Measurements from ENCODE around the gene INPP4B. TPM values are rescaled to one million over a fixed set of nuclear protein-coding genes. Genes with fewer than 3 reads are reported as not detected.
"Not testable (repeated sequence)": the region's sequence is repeated elsewhere in the genome, so short reads cannot be mapped to it uniquely, and the experiment has no call there.

INPP4B gene
- polyA plus RNA-seq, 3 donors = 8.5 to 9.4 (median 9.0) TPM

DNA sequence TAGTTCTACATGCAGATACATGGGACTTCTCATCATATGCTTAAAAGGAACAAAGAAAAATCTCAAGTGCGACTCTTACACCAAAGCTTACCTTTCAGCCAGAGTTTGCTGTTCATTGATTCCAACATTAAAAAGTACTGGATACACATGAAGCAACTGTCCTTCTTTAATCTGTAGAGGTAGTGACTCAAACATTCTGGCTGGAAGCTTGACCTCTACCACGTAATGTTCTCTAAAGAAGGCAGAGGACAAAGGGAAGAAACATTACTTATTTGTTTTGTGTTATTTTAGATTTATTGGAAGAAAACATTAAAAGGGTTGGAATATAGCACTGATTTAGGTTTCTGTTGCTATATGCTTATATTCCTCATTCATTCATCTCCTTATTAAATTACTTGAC lies 733.6 kb downstream of the INPP4B start:
- DNase-seq (ENCODE audit: low read depth in 3 of 3, low spot score in 2 of 3) = no peak

- DNase-seq (ENCODE audit: low read depth in 3 of 3, low spot score in 2 of 3) = no peak
These were observed 736.0 kb downstream of the INPP4B start for GRCh38 chr4:142110136-142110535.

- no peak for DNase-seq (ENCODE audit: low read depth in 3 of 3, low spot score in 2 of 3)
These were observed 742.1 kb downstream of the INPP4B start for GRCh38 chr4:142104041-142104440.

DNA sequence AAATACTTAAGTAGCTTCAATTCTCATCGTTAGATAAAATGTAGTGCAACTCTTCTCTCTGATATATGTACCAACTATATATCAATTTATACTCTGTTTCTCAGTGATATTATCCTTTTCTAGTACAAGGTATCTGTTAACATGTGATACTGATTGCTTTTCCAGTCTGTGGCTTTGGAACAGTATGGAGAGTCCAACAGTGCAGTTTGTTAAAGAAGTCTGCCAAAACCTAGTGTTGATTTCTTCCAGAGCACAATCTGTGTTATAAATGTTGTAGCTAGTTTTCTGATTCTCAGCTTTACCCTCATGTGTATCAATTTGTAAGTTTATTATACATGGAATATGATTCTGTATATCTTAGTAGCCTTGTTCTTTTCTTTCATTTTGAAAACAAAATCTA lies 744.7 kb downstream of the INPP4B start:
- no peak for DNase-seq (ENCODE audit: low read depth in 3 of 3, low spot score in 2 of 3)

DNA sequence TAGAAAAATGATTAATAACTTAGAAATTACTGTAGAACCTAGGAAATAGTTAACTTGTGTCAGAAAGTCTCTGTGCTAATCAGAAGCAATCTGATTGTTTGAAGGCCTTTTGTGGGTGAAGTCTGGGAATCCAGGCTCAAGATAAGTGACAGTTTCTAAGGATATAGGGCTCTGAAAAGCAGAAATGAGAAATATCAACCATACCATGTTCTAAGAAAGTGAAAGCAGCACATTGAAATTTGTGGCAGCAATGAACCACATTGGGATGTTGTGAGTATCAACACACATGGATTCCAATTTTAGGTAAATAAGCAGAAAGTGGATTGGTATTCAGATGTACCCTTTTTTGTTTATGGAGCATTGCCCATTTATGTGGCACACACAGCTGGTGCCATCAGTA lies 745.2 kb downstream of the INPP4B start:
- no peak for DNase-seq (ENCODE audit: low read depth in 3 of 3, low spot score in 2 of 3)

GRCh38 chr4:142098900-142099545 lies 747.1 kb downstream of the INPP4B start:
- no peak for DNase-seq (ENCODE audit: low read depth in 3 of 3, low spot score in 2 of 3)

DNA sequence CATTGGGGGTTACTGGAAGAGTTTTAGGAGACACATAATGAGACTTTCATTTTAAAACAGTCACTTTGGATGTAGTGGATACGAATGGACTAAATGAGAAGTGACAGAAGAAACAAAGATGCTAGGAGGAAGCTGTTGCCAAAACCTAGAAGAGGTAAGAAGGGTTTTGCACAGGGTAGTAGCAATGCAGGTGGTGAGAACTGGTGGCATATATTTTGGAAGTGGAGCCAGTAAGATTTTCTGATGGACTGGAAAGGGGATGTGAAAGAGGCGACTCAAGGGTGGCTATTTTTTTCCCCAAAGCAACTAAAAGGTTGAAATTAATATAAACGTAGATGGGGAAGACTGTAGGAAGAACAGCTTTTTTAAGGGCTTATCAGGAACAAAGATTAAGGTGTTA lies 747.7 kb downstream of the INPP4B start:
- DNase-seq (ENCODE audit: low read depth in 3 of 3, low spot score in 2 of 3) = no peak

GRCh38 chr4:142097015-142097414 lies 749.1 kb downstream of the INPP4B start:
- DNase-seq (ENCODE audit: low read depth in 3 of 3, low spot score in 2 of 3) = no peak

DNA sequence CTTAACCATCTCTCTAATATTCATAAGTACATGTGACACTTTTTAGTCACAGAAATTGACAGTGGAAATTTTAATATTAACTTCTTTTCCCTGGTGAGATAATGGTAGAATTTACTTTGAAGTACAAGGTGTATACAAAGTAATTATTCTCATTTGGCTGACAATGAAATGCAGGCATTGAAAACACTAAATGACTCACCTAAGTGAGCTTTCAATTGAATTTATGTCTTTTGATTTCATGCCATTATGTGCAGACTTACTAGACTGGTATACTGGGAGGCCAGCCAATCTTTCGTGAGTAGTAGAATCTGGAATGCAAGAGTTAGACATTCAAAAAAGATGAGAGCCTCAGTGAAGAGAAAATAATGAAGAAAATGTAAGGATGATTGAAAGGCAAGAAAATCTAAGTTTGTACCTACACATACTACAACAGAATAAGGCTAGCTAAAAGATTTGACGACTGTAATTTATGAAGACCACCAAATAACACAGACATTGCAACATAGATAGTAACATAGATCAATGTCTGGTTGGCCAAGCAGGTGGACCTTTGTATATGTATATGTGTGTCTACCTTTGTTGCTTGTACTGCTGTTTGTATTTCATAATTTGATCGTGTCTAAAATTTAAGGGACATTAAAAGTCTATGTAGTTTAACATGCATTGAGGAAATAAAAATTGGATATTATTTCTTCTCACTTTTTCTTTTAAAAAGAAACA lies 750.1 kb downstream of the INPP4B start:
- DNase-seq (ENCODE audit: low read depth in 3 of 3, low spot score in 2 of 3) = no peak

DNA sequence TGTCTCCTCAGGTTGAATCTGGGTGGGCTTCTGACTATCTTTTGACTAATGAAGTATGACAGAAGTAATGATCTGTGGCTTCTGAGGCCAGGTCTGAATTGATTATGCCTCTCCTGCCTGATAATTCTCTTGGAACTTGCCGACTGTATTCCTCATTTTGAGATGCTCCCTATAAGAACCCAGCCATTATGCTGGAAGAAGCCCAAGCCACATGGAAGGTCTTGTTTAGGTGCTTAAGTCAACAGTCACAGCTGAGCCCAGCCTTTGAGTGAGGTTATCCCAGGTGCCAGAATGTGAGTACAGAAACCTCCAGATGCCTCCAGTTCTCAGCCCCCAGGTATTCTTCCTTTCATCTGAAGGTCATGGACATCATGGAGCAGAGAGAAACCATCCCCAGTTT lies 753.2 kb downstream of the INPP4B start:
- DNase-seq (ENCODE audit: low read depth in 3 of 3, low spot score in 2 of 3) = no peak

GRCh38 chr4:142091691-142092182 lies 754.4 kb downstream of the INPP4B start:
- DNase-seq (ENCODE audit: low read depth in 3 of 3, low spot score in 2 of 3) = no peak

GRCh38 chr4:142091085-142091513 lies 755.0 kb downstream of the INPP4B start:
- DNase-seq (ENCODE audit: low read depth in 3 of 3, low spot score in 2 of 3) = no peak

- DNase-seq (ENCODE audit: low read depth in 3 of 3, low spot score in 2 of 3) = no peak
These were observed 757.2 kb downstream of the INPP4B start for GRCh38 chr4:142088906-142089305.

- no peak for DNase-seq (ENCODE audit: low read depth in 3 of 3, low spot score in 2 of 3)
These were observed 760.4 kb downstream of the INPP4B start for GRCh38 chr4:142085513-142086292.

- DNase-seq (ENCODE audit: low read depth in 3 of 3, low spot score in 2 of 3) = no peak
These were observed 762.8 kb downstream of the INPP4B start for GRCh38 chr4:142083264-142083663.

- DNase-seq (ENCODE audit: low read depth in 3 of 3, low spot score in 2 of 3) = no peak
These were observed 765.1 kb downstream of the INPP4B start for GRCh38 chr4:142081025-142081424.

DNA sequence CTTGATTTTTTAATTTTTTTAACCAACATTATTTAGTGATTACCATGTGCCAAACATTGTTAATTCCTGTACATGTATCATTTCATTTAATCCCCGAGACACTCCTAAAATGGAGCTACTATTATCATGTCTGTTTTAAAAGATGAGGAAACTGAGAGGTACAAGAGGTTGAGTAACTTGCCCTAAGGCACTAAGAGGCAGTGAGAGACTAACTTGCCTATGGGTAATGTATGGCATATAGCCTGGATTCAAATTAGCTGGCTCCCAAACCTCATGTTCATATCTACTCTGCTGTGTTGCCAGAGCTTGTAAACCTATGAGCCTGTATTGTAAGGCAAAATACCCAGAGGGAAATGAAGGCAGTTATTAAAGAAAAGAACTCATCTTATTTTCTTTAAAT lies 766.1 kb downstream of the INPP4B start:
- no peak for DNase-seq (ENCODE audit: low read depth in 3 of 3, low spot score in 2 of 3)

DNA sequence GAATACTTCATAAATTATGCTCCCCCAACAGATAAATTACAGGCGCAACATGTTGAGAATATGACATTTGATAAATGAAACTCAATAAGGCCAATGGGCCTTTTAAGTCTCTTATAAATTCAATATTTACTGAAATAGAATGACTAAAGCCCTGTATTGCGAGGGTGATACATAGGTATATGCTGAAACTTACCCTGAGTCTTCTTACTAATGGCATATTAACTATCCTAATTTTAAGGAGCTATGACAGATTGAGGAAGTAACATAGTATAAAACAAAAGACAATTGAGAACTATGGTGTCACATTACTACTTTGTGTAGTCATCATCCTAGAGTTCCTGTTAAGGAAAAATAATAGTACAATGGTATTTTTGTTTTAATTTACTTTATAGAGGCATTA lies 769.1 kb downstream of the INPP4B start:
- DNase-seq (ENCODE audit: low read depth in 3 of 3, low spot score in 2 of 3) = no peak

GRCh38 chr4:142068304-142068703 lies 777.8 kb downstream of the INPP4B start:
- DNase-seq (ENCODE audit: low read depth in 3 of 3, low spot score in 2 of 3) = not testable (repeated sequence)

DNA sequence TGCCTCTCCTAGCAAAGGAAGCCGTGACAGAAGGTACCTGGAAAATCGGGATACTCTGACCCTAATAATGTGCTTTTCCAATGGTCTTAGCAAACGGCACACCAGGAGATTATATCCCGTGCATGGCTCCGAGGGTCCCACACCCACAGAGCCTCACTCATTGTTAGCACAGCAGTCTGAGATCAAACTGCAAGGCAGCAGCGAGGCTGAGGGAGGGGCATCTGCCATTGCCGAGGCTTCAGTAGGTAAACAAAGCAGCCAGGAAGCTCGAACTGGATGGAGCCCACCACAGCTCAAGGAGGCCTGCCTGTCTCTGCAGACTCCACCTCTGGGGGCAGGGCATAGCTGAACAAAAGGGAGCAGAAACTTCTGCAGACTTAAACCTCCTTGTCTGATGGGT lies 779.5 kb downstream of the INPP4B start:
- DNase-seq (ENCODE audit: low read depth in 3 of 3, low spot score in 2 of 3) = not testable (repeated sequence)

DNA sequence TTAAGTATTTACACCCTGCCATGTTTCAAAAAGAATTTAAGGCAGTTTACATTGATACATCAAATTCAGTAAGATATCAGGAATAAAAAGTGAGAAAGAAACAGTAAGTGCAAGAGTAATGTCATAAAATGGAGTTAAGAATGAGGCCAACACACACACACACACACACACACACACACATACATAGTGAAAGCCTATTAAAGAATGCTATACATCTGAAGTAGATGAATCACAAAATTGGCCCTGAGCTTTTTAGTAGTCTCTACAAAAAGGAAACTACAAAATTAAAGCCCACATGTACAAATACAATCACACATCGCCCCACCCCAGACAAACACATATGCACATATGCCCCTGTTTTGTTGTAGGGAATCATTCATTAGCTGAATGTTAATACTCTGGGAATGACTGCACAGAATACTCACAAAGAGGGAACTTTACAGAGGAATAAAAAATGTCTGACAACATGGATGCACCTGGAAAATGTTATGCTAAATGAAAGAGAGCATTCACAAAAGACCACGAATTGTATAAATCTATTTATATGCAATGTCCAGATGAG lies 780.9 kb downstream of the INPP4B start:
- no peak for DNase-seq (ENCODE audit: low read depth in 3 of 3, low spot score in 2 of 3)

All from right renal cortex interstitium (tissue), 3 donors.